UCSD-AML1 (cell line): ENCODE data around the gene PAM.
A peak's percentile ranks its signal among the peaks of the same experiment; 100 is the strongest.

ENCODE experiments used
- DNase-seq: peaks from one replicate; lab custom pipeline; 2025; ENCODE audit not compliant: unreplicated experiment; lab: John Stamatoyannopoulos, UW

Gene PAM

GRCh38 chr5:102754767-102755431 lies at the start of gene PAM:
PAM (plus strand) TSS chr5:102755305; CDS start chr5:102866196, 110,891 bp downstream.
- DNase-seq: peak; percentile 88

GRCh38 chr5:102711525-102712385 lies 43.4 kb upstream of the PAM start:
- DNase-seq: no peak

DNA sequence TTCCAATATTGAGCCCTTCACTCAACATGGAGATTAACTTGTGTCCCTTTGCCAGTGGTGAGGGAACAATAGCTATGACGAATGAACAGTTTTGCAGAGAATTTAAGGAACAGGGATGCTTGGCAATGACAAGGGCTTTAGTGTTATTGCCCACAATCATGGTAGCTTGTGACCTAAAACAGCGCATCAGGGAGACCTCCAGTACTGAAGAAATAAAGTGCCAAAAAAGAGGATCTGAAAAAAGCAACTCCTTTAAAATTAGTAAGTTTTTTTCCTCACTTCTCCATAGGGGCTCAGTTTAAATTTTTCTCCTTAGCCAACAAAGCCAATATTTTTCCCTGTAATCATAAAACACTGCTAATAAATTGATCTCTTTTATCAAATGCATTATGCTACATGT lies 41.8 kb upstream of the PAM start:
- DNase-seq: no peak

DNA sequence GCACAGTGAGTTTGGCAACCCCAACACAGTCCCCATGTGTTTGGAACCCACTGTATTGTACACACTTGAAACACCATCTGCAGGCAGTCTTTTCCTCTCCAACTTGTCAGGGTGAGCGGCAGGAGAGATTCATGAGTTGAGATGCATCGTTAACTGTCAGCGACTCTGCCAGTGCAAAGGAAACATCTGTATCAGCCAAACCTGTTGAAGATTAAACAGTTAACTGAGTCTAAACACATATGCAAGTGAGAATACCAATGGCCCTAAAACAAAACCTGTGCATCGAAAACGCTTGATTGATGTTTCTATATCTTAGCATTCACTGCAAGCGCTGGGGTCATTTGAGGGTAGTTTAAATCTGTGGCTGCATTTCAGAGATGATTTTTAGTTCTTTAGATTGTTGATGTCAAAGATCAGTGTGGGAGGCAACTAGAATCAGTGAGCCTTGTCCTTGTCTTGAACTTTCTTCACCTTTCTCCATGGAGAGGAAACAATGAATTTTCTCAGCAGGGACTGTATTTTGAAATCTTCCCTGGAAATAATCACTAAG lies 41.3 kb upstream of the PAM start:
- DNase-seq: no peak

GRCh38 chr5:102715082-102715807 lies 39.9 kb upstream of the PAM start:
- no peak for DNase-seq

- no peak for DNase-seq
Observed at GRCh38 chr5:102716017-102716416, 39.1 kb upstream of the PAM start.

- no peak for DNase-seq
Observed at GRCh38 chr5:102718819-102719218, 36.3 kb upstream of the PAM start.

DNA sequence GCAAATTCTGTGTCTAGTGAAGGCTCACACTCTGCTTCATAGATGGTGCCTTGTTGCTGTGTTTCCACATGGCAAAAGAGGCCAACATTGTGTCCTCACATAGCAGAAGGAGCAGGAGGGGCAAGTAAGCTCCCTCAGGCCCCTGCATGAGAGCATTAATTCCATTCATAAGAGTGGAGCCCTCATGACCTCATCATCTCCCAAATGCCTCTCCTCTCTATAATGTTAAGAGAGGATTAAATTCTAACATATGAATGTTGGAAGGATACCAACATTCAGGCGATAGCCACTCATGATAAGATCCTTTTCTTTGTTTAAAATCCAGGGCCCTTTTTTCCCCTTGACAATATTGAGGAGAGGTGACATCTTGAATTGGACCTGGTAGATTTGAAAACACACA lies 35.2 kb upstream of the PAM start:
- no peak for DNase-seq

- DNase-seq: no peak
Observed at GRCh38 chr5:102720969-102721368, 34.1 kb upstream of the PAM start.

DNA sequence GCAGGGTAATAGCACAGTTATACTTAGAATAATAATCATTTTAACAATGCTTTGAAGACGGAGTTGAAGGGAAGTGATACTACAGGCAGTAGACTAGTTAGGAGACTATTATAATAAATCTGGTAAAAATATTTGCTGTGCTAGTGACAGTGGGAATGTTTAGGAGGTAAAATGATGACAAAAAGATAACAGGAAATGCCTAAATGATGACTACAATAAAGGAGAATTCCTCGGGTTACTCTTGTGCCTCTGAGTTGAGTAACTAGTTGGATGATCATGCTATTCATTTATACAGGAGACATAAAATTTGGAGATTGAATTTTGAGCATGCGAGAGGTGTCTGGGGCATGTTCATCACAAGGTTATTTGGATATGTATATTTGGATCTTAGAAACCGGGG lies 32.2 kb upstream of the PAM start:
- no peak for DNase-seq

GRCh38 chr5:102731693-102732092 lies 23.4 kb upstream of the PAM start:
- DNase-seq: no peak

DNA sequence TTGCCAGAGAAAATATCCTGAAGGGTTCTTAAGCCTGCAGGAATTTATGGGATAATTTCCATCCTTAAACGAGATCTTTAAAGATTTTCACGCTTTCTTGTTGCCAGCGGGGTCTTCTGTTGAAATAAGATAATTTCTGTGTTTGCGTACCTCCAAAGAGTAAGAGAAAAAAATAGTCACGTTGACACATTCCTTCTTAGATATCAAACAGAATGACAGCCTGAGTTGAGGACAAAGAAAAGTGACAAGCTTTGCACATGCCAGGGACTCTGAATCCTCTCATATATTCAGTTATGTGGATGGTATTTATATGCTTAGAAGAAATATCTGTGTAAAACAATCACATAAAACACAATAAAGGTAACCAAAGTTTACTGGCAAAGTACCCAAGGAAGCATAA lies 21.6 kb upstream of the PAM start:
- DNase-seq: no peak

DNA sequence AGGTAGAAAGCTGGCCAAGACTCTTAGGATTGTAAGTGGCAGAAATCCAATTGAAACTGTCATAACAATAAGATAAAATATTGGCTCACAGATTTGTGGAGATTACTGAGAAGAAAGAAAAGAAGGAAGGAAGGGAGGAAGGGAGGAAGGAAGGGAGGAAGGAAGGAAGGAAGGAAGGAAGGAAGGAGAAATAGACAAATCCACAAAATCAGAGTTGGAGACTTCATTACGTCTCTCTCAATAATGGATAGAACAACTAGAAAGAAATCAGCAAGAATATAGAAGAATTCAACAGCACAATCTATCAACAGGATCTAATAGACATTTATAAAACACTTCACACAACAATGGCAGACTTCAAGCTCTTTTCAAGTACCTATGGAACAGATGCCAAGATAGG lies 17.9 kb upstream of the PAM start:
- no peak for DNase-seq

GRCh38 chr5:102737805-102738469 lies 17.2 kb upstream of the PAM start:
- DNase-seq: no peak

- DNase-seq: no peak
Observed at GRCh38 chr5:102740515-102740914, 14.6 kb upstream of the PAM start.

- no peak for DNase-seq
Observed at GRCh38 chr5:102742215-102742614, 12.9 kb upstream of the PAM start.

DNA sequence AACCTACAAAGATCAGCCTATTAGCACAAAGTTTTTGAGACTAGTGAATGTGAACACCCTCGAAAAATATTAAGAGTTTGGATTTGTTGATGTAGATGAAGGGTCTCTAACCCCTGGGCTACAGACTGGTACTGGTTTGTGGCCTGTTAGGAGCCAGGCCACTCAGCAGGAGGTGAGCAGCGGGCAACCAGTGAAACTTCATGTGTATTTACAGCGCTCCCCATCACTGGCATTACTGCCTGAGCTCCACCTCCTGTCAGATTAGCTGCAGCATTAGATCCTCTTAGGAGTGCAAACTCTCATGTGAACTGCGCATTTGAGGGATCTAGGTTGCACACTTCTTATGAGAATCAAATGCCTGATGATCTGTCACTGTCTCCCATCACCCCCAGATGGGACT lies 11.2 kb upstream of the PAM start:
- DNase-seq: no peak

DNA sequence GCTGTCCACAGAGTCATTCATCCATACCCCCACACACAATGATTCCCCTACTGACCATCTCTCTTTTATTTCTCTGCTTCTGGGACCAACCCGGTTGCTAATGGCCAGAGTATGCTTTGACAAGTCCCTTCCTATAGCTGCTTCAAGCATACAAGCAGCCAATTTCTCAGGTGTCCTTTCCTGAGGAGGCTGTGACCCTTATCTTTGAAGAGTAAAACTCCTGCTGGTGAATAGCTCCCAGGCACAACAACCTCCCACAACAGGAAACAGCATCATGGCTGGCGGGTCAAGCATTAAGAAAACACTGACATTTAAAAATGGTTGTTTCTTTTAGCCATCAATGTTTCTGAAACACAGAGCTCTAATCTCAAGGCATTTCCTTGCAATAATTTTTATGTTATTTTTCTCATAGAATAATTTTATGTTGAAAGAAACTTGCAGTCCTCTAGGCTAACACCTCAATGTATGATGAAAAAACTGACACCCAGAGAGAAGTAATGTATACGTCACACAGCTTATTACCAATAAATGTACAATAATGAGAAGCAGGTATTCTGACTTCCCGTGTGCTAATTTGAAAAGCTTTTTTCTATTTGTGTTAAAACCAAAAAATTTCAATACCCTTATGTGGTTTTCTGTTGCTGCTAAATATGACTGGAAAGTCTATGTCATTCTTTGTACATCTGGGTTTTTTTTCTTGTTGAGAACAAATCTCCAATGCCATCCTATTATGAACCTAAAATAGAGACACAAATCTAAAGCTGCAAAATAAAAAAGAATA lies 7.5 kb upstream of the PAM start:
- DNase-seq: no peak

GRCh38 chr5:102749416-102750030 lies 5.6 kb upstream of the PAM start:
- DNase-seq: no peak
